Measurements from ENCODE around the gene GNA14.
"Not testable (repeated sequence)": the region's sequence is repeated elsewhere in the genome, so short reads cannot be mapped to it uniquely, and the experiment has no call there.

Gene GNA14

DNA sequence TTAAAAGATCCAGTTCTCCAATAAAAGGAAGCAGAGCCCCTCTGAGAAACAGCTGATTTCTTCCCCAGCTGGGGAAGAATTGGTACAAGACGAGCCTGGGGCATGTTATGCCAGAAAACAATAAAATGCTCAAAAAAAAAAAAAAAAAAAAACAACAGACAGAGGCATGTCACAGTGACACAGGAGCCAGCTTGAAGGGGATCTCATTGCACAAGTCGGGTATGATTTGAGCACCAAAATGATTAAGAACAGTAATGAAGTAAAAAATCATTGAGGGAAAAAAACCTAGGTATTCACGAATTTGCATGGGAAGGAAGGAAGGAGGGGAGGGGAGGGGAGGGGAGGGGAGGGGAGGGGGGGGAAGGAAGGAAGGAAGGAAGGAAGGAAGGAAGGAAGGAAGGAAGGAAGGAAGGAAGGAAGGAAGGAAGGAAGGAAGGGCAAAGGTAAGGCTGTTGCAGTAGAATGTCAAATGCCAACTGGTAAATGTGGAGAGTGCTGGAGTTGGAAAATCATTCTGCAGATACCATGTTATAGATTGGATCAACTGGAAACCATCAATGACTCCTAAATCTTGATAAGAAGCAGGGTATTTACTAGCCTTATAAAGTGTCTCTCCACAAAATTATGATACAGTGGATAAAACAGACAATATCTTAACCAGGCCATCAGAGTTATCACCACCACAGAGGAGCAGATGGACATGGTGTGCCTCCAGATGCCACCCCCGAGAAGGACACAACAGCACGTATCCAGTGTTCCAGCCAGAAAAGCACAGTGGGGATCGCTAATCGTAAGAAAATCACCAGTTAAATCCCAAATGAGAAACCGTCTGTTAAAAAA is 7.2 kb downstream of the GNA14 start:
- DNase-seq = no peak

DNA sequence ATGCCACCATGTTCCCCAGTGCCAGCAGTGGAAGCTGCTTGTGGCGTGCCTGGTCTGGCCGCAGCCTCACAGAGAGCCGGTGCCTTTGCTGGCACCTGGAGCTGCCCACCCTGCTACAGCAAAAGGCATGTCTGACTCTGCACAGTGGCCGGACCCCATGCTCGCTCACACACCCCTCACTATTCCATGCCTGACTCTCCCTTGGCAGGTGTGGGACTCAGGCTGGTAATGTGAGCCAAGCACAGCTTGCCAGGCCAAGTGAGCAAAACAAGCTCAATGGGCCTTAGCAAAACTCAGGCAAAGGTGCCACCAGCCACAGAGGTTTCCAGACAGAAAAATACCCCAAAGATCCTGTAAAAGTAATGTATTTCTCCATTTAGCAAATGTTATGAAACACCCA is 15.5 kb downstream of the GNA14 start:
- no peak for DNase-seq

DNA sequence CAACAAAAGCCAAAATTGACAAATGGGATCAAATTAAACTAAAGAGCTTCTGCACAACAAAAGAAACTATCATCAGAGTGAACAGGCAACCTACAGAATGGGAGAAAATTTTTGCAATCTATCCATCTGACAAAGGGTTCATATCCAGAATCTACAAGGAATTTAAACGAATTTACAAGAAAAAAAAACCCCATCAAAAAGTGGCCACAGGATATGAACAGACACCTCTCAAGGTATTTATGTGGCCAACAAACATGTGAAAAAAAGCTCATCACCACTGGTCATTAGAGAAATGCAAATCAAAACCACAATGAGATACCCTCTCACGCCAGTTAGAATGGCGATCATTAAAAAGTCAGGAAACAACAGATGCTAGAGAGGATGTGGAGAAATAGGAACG is 19.3 kb downstream of the GNA14 start:
- not testable (repeated sequence) for DNase-seq

DNA sequence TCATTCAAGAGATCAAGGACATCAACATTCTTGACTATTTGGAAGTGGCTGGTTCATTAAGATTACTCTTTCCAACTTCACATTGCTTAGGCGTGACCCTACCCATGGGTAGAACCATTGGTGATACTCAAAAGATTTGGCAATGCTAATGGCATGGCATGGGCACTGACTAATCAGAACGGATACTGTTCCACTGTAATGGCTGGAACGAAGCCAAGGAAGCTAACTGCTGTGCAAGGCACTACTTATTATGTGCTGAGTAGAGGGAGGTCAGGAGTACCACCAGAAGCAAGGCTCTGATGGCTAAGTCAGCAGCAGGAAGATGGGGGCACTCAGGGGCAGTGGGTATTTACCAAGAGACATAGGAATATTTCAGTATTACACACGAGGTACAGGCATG is 31.9 kb downstream of the GNA14 start:
- DNase-seq = no peak

DNA sequence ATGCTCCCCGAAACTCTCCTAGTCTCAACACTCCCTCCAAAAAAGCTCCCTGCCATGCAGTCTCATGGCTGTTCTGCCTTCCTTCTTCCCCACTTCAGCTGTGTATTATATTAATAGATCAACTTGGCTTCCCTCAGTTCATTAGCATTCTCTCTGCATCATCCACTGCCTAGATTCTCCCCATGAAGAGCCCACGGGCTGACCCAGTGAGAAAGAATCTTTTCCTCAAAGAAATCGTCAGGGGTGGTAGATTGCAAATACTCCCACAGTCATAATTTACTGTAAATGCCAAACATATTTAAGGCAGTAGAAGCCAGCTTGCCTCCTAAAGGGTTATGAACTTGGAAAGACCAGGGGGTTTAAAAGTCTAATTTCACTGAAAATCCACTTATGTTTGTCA is 33.5 kb downstream of the GNA14 start:
- DNase-seq = no peak

DNA sequence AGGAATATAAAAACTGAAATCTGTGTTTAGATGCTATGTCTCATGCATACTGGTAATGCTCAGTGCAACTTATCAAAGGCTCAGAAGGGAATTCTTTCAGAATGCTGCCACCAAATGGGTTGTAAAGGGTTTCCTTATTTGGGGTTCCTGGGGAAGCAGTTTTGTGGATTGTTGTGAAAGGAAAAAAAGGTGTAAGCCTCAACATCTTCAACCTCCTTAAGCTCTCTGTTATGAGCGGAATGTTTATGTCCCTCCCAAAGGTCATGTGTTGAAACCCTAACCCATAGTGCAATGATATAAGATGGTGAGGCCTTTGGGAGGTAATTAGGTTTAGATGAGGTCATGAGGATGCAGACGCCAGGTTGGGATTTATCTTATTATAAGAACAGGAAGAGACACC is 41.6 kb downstream of the GNA14 start:
- DNase-seq = no peak

DNA sequence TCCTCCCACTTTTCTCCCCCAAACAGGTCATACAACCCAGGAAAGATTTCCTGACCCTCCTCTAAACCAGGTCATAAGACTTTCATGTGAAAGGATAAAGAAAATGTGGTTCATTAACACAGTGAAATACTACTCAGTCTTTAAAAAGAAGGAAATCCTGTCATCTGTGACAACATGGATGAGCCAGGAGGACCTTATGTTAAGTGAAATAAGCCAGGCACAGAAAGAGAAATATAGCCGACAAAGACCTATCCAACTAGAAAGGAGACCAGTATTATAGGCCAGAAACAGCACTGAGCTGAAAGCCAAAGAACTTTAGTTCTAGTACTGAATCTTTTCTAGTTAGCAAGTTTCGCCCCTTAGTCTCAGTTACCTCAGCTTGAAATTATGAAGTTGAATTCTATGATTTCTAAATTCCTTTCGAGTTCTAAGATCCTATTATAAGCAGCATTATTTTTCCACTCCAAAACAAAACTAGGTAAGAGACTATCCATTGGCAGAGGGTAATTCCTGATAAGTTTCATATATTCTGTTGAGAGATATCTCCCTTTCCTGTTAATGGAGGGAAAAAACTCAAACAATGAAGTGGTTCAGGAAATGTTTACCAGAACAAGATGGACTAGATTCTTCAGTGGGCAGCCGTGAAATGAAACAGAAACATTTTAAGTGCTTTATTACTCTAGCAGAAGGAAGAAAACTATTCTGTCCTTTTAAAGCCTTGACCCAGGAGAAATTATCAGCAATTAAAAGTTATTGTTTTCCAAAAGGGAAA is 42.5 kb downstream of the GNA14 start:
- no peak for DNase-seq

DNA sequence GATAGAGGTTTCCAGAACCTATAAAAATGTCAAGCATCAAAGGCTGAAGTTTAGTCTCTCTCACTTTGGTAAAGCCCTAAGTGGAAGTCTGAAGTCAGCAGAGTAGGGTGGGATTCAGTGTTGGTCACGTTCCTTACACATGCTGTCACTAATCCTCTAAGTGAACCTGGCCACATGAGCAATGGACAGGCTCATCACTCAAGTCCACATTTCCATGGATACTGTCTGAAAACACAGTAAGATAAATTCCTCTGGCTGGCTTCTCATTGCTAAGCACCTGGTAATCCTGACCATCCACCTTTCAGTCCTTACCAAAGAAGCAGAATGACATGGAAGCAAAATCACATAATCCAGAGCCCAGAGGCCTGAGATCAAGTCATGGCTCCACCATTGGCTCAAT is 43.8 kb downstream of the GNA14 start:
- no peak for DNase-seq

DNA sequence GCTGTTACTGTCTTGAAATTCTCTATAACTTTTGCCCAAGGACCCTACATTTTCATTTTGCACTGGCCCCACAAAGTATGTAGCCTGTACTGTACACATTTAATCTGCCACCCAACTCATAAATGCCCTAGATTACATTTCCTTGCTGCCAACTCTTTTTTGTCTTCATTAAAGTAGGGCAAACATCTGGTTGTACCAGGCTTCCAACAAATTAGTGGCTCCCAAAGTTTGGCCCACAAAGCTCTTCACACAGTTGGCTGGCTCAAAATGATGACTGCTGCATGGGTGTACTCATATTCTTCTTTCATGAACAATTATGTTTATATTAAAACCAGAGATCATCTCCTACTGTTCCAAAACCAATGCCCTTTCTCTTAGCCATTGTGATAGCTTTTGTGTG is 45.3 kb downstream of the GNA14 start:
- no peak for DNase-seq

DNA sequence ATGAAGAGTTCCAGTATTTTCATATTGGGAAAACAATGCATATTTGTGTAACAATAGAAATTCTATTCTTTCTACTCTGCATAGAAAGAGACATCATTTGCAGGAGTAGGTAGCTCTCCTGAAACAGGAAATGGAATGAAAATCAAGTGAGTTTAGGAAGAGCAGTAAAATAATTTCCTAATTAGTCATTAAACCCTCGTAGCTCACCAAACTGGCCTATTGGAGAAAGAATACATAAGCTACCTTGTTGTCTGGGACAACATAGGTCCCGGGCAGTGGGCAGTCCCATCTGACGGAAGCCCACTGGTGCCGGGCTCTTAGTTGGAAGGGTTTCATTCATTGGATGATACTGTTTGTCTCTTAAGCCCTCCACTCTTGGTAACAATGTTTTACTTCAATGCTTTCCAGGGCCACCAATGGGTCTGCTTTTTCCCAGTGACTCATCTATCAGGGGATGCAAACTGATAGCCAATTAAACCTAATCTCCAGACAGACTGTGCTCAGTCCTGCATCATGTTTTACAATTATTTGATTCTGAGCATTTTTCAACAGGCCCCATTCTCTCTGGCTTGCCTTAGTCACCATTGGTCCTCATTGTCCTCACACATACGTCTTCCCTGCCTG is 46.5 kb downstream of the GNA14 start:
- DNase-seq = no peak

DNA sequence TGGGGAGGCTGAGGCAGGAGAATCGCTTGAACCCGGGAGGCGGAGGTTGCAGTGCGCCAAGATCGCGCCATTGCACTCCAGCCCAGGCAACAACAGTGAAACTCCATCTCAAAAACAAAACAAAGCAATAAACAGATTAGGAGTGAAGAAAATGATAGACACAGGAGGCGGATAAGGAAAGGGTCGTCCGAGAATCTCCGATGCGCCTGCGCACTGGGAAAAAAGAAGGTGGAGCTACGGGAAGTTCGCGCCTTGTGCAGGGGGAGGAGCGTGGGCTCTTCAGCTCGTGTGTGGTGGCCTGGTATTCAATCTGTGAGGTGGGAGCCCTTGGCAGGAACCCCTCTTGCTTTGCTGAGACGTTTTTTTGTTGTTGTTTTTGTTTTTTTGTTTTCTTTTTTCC is 47.3 kb downstream of the GNA14 start:
- no peak for DNase-seq

DNA sequence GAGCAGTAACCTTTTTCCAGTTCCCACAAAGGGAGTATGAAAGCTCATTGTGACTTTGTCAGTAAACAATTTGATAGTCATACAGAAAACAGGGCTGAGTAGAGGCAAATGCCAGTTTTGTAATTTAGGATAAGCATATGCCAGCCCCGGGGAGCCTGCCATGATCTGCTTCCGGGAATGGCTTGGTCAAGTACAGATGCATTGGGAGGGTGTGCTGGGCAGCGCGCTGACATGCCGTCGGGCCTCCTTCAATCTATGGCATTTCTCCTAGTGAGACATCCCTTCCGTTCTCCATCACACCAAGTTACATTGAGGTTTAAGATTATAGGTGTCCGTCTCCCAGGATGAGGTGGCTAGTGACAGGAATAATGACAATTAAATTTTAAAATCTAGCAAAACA is 48.6 kb downstream of the GNA14 start:
- DNase-seq = no peak

DNA sequence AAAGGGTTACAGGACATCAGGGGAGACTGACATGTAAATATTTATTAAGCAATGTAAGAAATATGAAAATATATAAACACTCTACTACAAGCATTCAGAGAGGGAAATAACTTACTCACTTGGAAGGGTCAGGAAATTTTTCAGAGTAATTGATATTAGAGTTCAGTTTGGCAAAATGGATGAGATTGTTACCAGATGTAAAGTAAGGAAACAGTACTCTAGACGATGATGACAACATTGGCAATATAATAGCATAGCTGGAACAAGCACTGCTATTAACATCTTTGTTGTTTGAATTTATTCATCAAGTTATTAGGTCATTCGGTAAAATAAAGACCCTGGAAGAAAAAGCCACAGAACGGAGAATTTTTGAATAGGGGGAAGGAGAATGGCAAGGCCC is 49.1 kb downstream of the GNA14 start:
- no peak for DNase-seq

DNA sequence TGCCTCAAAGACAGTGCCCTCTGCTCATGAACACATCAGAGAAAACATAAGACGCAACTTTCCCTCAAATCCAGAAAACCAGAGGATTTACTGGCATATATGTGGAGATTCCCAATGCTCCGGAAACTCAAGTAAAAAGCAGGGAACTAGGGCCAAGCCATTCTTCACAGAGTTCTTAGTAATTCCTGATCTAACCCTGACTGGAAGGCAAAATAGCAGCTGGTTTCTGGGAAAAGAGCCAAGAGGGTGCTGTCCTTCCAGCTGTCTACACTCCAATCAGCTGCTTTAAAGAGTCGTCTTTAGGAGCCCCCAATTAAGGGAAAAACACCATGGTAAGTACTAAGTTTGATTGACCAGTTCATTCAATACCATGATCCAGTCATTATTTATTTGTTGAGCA is 49.6 kb downstream of the GNA14 start:
- DNase-seq = no peak

DNA sequence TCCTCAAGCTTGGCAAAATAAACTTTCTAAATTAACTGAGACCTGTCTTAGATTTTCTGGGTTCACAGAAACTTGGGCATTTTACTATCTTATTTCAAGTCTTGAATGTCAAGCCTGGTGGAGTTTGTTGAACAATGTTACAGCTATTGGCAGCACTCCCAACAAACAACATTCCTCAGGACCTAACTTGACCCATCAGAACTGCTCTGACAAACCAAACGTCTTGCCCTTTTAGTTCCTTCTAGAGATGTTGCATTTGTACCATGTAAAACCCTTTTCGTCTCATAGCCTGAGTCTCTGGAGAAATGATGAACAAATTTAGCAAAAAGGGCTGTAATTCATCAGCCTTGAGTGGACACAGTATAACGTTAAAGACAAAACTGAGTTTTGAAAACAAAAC is 51.1 kb downstream of the GNA14 start:
- DNase-seq = no peak

DNA sequence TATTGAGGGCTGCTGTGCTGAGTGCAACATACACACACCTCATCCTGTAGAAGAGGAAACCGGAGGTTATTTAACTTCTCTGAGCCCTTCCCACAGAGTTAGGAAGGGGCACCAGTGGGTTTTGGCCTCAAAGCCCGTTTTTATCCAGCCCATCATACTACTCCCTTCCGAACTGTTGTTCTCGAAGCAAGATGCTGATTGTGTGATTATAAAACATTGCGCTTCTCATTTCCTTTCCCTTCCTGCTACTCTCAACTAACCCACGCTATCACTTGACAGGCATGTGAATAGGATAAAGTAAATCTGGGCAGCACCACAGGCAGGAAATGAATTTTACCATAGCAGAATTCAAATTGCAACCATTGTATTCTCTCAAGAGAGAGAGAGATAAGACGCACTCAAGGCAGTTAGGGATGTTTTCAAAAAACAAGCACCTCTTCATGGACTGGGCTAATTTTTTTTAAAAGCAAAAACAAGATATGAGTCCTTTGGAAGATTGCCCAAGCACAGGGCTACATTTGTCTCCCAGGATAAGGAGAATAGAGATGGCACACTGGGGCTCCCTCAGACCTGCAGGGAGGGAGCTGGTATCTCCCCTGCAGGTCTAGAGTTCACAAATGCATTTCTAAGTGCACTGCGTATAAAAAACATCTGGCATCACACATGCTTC is 52.6 kb downstream of the GNA14 start:
- DNase-seq = no peak

DNA sequence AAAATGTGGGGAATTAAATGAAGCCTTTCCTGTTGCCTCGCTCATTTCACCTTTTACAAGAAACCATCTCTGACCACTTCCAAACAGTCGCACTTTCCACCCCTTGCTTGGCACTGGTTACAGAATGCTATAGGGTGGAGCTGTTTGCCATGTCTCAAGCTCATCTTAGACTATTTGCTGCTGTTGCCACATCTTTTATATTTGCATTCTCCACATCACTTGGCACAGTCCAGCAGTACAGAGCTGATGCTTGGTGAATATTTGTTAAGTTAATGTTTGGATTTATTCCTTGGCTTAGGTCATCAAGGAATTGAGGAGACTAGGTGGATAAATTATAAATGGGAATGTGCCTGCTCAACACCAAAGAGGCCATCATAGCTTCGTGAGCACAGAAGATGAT is 53.2 kb downstream of the GNA14 start:
- no peak for DNase-seq

DNA sequence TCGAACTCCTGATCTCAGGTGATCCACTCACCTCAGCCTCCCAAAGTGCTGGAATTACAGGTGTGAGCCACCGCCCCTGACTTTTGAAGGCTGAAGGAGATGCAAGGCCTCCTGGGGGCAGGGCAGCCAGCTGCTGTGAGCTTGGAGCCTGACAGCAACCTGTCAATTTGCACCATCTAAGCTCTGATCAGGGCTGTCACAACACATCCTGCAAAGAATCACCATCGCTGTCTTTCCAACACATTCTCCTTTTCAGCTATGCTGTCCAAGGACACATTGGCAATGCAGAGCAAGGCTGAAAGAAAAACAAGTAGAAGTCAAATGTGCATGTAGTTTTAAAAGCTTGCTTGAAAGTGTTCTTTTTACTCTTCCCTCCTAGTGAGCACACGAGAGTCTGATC is 54.6 kb downstream of the GNA14 start:
- DNase-seq = no peak

DNA sequence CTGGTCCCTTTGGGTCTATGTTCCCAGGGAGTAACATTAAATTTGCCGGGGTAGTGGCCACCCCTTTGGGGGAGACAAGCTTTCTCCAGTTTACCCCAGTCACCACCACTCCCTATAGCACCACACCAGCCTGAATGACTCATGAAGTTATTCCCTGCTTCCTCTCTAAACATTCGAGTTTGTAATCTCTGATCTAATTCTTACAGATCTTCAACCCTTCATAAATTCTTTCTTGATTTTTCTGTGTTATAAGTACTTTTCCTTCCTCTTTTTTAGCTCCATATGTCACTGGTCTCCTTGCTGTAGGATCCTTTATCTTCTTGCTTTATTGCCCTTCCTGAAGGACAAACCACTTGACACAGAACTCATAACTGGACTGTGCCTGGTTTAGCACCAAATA is 55.6 kb downstream of the GNA14 start:
- DNase-seq = no peak

DNA sequence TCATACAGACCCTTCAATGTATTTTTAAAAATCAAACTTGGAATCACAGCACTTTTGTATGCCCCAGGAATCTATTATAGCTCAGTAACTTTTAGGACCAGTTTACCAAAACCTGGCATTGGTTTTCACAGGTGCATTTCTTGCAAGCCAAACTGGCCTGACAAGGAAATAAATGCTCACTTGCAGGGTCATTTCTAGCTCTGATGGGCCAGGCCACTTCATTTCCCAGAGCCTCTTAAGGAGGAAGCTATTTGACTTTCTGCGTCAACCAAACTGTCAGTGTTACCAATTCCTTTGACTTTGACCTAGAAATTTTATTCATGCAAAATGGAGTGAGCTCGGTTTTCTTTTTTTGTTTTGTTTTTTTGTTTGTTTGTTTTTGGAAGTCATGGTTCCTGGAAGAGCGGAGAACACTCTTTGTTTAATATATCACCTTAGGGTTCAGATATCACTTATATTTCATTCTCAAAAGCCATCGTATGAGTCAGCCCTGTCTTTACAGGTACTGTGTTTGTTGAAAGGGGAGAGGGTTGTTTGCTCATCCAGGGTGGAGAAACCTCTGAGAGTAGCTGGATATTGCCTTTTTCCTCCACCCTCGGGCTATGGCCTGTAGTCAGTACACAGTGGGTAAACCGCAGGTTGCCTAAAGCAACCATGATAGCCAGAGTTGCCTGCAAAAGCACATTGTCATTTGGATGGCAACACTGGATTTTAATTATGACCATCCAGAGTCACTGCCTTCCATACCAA is 58.9 kb downstream of the GNA14 start:
- DNase-seq = no peak

DNA sequence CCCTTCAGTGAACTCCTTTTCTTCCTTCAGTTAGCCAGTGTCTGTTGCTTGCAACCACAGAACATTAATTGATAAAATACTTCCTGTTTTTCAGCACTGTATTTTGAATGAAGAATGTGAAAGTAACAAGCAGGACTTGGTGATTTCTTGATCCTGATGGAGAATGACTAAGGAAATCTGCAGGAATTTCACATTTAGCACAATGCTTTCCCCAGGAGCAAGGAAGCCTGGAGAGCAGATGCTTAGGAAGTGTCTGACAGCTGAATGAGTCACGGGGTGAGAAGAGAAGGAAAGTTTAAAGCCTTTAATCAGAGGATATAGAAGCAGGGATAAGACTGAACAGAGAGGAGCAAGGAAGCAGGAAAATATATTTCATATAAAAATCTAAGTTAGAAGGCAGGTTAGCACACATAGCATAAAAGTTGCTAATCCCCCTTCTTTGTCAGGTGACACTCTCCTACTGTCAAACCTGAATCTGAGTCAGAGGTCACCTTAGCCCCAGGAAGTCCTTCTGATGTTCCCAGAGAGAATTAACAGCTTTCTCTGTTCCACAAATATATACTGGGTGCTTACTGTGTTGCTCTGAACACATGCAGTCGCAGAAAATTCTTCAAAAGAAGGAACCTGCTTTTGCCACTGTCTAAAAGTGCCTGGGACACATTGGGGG is 59.7 kb downstream of the GNA14 start:
- DNase-seq = no peak

DNA sequence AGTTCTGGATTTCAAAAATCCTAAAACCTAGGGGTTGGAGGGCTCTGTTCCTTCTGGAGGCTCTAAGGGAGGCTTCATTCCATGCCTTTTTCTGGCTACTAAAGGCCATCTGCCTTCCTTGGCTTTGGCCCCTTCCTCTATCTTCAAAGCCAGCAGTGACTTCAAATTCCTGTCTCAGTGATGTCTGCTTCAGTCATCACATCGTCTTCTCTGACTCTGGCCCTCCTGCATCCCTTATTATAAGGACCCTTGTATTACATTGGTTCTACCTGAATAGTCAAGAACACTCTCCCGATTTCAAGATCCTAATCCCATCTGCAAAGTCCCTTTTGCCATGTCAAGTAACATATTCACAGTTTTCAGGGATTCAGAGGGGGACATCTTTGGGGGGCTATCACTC is 60.3 kb downstream of the GNA14 start:
- DNase-seq = no peak
